Peyer's patch (tissue), 4 donors: ENCODE results near the gene LTF.

Source experiments
- CTCF ChIP-seq, 6 experiments: fragments of 450-650 bp in 4 of 6; fragments of 200-600 bp in 2 of 6; sonication (generic) in 1 of 6; IDR thresholded peaks; one replicate each; pipeline ENCODE4 v1.5.1; 2017 to 2019; ENCODE audit warnings: antibody characterized with exemption in 6 of 6, mild to moderate bottlenecking in 3 of 6, moderate library complexity in 1 of 6
- POLR2A ChIP-seq, 2 donors: fragments of 450-650 bp; IDR thresholded peaks; one replicate each; pipeline ENCODE4 v1.5.1; 2017; ENCODE audit warnings: antibody characterized with exemption in 2 of 2, mild to moderate bottlenecking in 2 of 2, moderate library complexity in 2 of 2

GRCh38 chr3:46469680-46470357, 5.1 kb upstream of the LTF start:
- TF ChIP-seq CTCF (IDR thresholded peaks at IDR 0.05) (no peak), POLR2A (IDR thresholded peaks at IDR 0.05) (no peak)
